Trophoblast cell (in vitro differentiated cells and primary cell): ENCODE data around the gene STAC.
A peak's percentile ranks its signal among the peaks of the same experiment; 100 is the strongest.

ENCODE experiments used
- DNase-seq, 2 donors: peaks; one replicate each; pipeline ENCODE4 v3.0.0-alpha.2; 2016
- H2AFZ ChIP-seq: 2 replicates; pipeline ENCODE4 v1.6.1; 2013; ENCODE audit warnings: low read length, moderate library complexity, mild to moderate bottlenecking; ENCODE audit not compliant: insufficient read depth, poor library complexity
- H2AK5ac ChIP-seq: 2 replicates; pipeline ENCODE4 v1.6.1; 2013; ENCODE audit warnings: mild to moderate bottlenecking, low read length
- H2BK120ac ChIP-seq: 2 replicates; pipeline ENCODE4 v1.6.1; 2013; ENCODE audit warnings: low read length, mild to moderate bottlenecking, moderate library complexity; ENCODE audit not compliant: insufficient read depth, poor library complexity
- H2BK12ac ChIP-seq: 2 replicates; pipeline ENCODE4 v1.6.1; 2013; ENCODE audit warnings: mild to moderate bottlenecking, low read length, moderate library complexity
- H2BK5ac ChIP-seq: 2 replicates; pipeline ENCODE4 v1.6.1; 2013; ENCODE audit warnings: low read length, low read depth, moderate library complexity, mild to moderate bottlenecking; ENCODE audit not compliant: poor library complexity
- H3K14ac ChIP-seq: 2 replicates; pipeline ENCODE4 v1.6.1; 2013; ENCODE audit warnings: mild to moderate bottlenecking, low read length
- H3K18ac ChIP-seq: 2 replicates; pipeline ENCODE4 v1.6.1; 2013; ENCODE audit warnings: mild to moderate bottlenecking, low read length
- H3K23ac ChIP-seq: 2 replicates; pipeline ENCODE4 v1.6.1; 2013; ENCODE audit warnings: low read length
- H3K27ac ChIP-seq: 2 replicates; pipeline ENCODE4 v1.5.1; 2013; ENCODE audit warnings: low read depth, mild to moderate bottlenecking, inconsistent platforms, low read length, moderate library complexity
- H3K27me3 ChIP-seq: 2 replicates; pipeline ENCODE4 v1.6.1; 2013; ENCODE audit warnings: inconsistent platforms, mild to moderate bottlenecking, low read length, moderate library complexity; ENCODE audit not compliant: insufficient read depth
- H3K36me3 ChIP-seq, 2 experiments: 1 replicate in 1 of 2; 2 replicates in 1 of 2; pipeline ENCODE4 v1.6.1; 2013; ENCODE audit warnings: low read length in 2 of 2, mild to moderate bottlenecking in 2 of 2, moderate library complexity in 1 of 2; ENCODE audit not compliant: insufficient read depth in 2 of 2, control insufficient read depth in 1 of 2
- H3K4ac ChIP-seq: 2 replicates; pipeline ENCODE4 v1.6.1; 2013; ENCODE audit warnings: low read depth, mild to moderate bottlenecking, low read length, moderate library complexity
- H3K4me1 ChIP-seq, 2 experiments: 1 replicate in 1 of 2; 2 replicates in 1 of 2; pipeline ENCODE4 v1.6.1; 2013; ENCODE audit warnings: low read length in 2 of 2, mild to moderate bottlenecking in 2 of 2, moderate library complexity in 1 of 2; ENCODE audit not compliant: insufficient read depth in 2 of 2, control insufficient read depth in 1 of 2
- H3K4me2 ChIP-seq: 2 replicates; pipeline ENCODE4 v1.6.1; 2013; ENCODE audit warnings: inconsistent platforms, mild to moderate bottlenecking, low read length, moderate library complexity
- H3K4me3 ChIP-seq: 2 replicates; pipeline ENCODE4 v1.5.1; 2013; ENCODE audit warnings: mild to moderate bottlenecking, low read depth, low read length, inconsistent platforms
- H3K79me1 ChIP-seq: one replicate; pipeline ENCODE4 v1.6.1; 2013; ENCODE audit warnings: low read length
- H3K79me2 ChIP-seq: 2 replicates; pipeline ENCODE4 v1.6.1; 2013; ENCODE audit warnings: low read length, mild to moderate bottlenecking; ENCODE audit not compliant: control insufficient read depth, insufficient read depth, poor library complexity
- H3K9ac ChIP-seq: 2 replicates; pipeline ENCODE4 v1.6.1; 2013; ENCODE audit warnings: mild to moderate bottlenecking, low read length
- H3K9me3 ChIP-seq: 2 replicates; pipeline ENCODE4 v1.6.1; 2013; ENCODE audit warnings: low read depth, mild to moderate bottlenecking, control low read depth, inconsistent platforms, low read length; ENCODE audit not compliant: insufficient read depth
- H4K12ac ChIP-seq: 2 replicates; pipeline ENCODE4 v1.6.1; 2013; ENCODE audit warnings: low read depth, mild to moderate bottlenecking, low read length, moderate library complexity
- H4K8ac ChIP-seq: 2 replicates; pipeline ENCODE4 v1.6.1; 2013; ENCODE audit warnings: low read depth, mild to moderate bottlenecking, low read length, moderate library complexity
- H4K91ac ChIP-seq: one replicate; pipeline ENCODE4 v1.6.1; 2013; ENCODE audit warnings: low read depth, mild to moderate bottlenecking, low read length, moderate library complexity
- WGBS: extraction: QIAGEN DNeasy Blood & Tissue Kit; methylation state at CpG from one replicate; pipeline ENCODE4 v1.1.7; 2013; ENCODE audit warnings: missing lambda C conversion rate; ENCODE audit not compliant: insufficient read length, insufficient coverage; ENCODE audit errors: extremely low coverage; 5-methylcytosine and 5-hydroxymethylcytosine counted together

The STAC gene

GRCh38 chr3:36525115-36525801, 145.0 kb downstream of the STAC start:
- H3K4me1 ChIP-seq = peaks cover 10 to 20% of the 10 kb centered on the region in 2 experiments
- no peak overlapping the region for H3K9ac ChIP-seq
- H2BK5ac ChIP-seq = no peak overlapping the region
- H3K27me3 ChIP-seq = no peaks in the 10 kb centered on the region
- no peaks in the 10 kb centered on the region for H3K36me3 ChIP-seq
- H3K4ac ChIP-seq = no peak overlapping the region
- H2AFZ ChIP-seq = no peak overlapping the region
- no peak overlapping the region for H2AK5ac ChIP-seq
- no peak for DNase-seq
- no peak overlapping the region for H4K8ac ChIP-seq
- H3K4me2 ChIP-seq = no peak overlapping the region
- H3K79me1 ChIP-seq = peaks cover 7% of the 10 kb centered on the region
- peak overlapping the region; percentile 51 for H4K91ac ChIP-seq
- H3K14ac ChIP-seq = no peak overlapping the region
- no peak overlapping the region for H3K4me3 ChIP-seq
- H3K23ac ChIP-seq = no peak overlapping the region
- H3K27ac ChIP-seq = peak overlapping the region; percentile 54
- H4K12ac ChIP-seq = no peak overlapping the region
- no peaks in the 10 kb centered on the region for H3K9me3 ChIP-seq
- H3K18ac ChIP-seq = no peak overlapping the region
- no CpG with 5 or more reads among the region's 3 CpGs for WGBS
- no peaks in the 10 kb centered on the region for H3K79me2 ChIP-seq
- no peak overlapping the region for H2BK120ac ChIP-seq
- H2BK12ac ChIP-seq = no peak overlapping the region

- Histone ChIP-seq H4K8ac (no peak overlapping the region), H3K4me1 (no peaks in the 10 kb centered on the region), H3K79me2 (no peaks in the 10 kb centered on the region), H2BK120ac (no peak overlapping the region), H2AFZ (no peak overlapping the region), H2BK5ac (no peak overlapping the region), H3K36me3 (no peaks in the 10 kb centered on the region), H3K9me3 (no peaks in the 10 kb centered on the region), H3K4me2 (no peak overlapping the region), H2AK5ac (no peak overlapping the region), H3K4ac (no peak overlapping the region), H3K14ac (no peak overlapping the region), H3K4me3 (no peak overlapping the region), H3K18ac (no peak overlapping the region), H3K23ac (no peak overlapping the region), H4K91ac (no peak overlapping the region), H3K9ac (no peak overlapping the region), H3K27ac (no peak overlapping the region), H3K79me1 (no peaks in the 10 kb centered on the region), H3K27me3 (no peaks in the 10 kb centered on the region), H4K12ac (no peak overlapping the region), H2BK12ac (no peak overlapping the region)
- no peak for DNase-seq
- WGBS = no CpG with 5 or more reads among the region's 4 CpGs
These were observed 157.9 kb downstream of the STAC start for GRCh38 chr3:36538136-36538749.

- DNase-seq = peak in 1 of 2 donors; percentile 53
- Histone ChIP-seq H3K9ac (no peak overlapping the region), H4K12ac (no peak overlapping the region), H2BK120ac (no peak overlapping the region), H2AK5ac (no peak overlapping the region), H3K79me1 (no peaks in the 10 kb centered on the region), H3K27me3 (no peaks in the 10 kb centered on the region), H3K18ac (no peak overlapping the region), H4K8ac (no peak overlapping the region), H3K14ac (no peak overlapping the region), H4K91ac (no peak overlapping the region), H3K23ac (no peak overlapping the region), H2AFZ (no peak overlapping the region), H2BK12ac (no peak overlapping the region), H3K4ac (no peak overlapping the region), H2BK5ac (no peak overlapping the region), H3K79me2 (no peaks in the 10 kb centered on the region), H3K27ac (no peak overlapping the region), H3K4me1 (no peaks in the 10 kb centered on the region), H3K9me3 (no peaks in the 10 kb centered on the region), H3K4me2 (no peak overlapping the region), H3K4me3 (no peak overlapping the region), H3K36me3 (no peaks in the 10 kb centered on the region)
- no CpG with 5 or more reads among the region's 3 CpGs for WGBS
These were observed 160.7 kb downstream of the STAC start for GRCh38 chr3:36540888-36541518.

- no peak overlapping the region for H4K8ac ChIP-seq
- no peak overlapping the region for H3K4me3 ChIP-seq
- no peak overlapping the region for H3K23ac ChIP-seq
- H3K14ac ChIP-seq = no peak overlapping the region
- peaks cover 5 to 8% of the 10 kb centered on the region in 2 experiments for H3K4me1 ChIP-seq
- no peak overlapping the region for H2AK5ac ChIP-seq
- H3K9me3 ChIP-seq = no peaks in the 10 kb centered on the region
- no peaks in the 10 kb centered on the region for H3K79me2 ChIP-seq
- no peak overlapping the region for H3K9ac ChIP-seq
- no peak overlapping the region for H3K27ac ChIP-seq
- H4K91ac ChIP-seq = no peak overlapping the region
- no peak overlapping the region for H2BK5ac ChIP-seq
- H4K12ac ChIP-seq = no peak overlapping the region
- no peak overlapping the region for H3K4ac ChIP-seq
- no peaks in the 10 kb centered on the region for H3K36me3 ChIP-seq
- no peak overlapping the region for H3K18ac ChIP-seq
- H3K27me3 ChIP-seq = no peaks in the 10 kb centered on the region
- no CpG with 5 or more reads among the region's 2 CpGs for WGBS
- H2AFZ ChIP-seq = no peak overlapping the region
- H3K79me1 ChIP-seq = no peaks in the 10 kb centered on the region
- H2BK12ac ChIP-seq = no peak overlapping the region
- DNase-seq = no peak
- no peak overlapping the region for H2BK120ac ChIP-seq
- no peak overlapping the region for H3K4me2 ChIP-seq
These were observed 161.9 kb downstream of the STAC start for GRCh38 chr3:36542186-36542585.
